Activated T-helper 1 cell treated with anti-CD3 and anti-CD28 coated beads, Interleukin-12 subunit alpha, Interleukin-12 subunit beta, Interleukin-2, Interleukin-4 antibody, amounts not matched to agents 30 ng/mL and 10 ng/mL and 1 ng/mL, durations not matched to agents 14 hours and 24 hours and 36 hours (primary cell): ENCODE data around the gene AMHR2. TPM values are rescaled to one million over a fixed set of nuclear protein-coding genes. Genes with fewer than 3 reads are reported as not detected.
A peak's percentile ranks its signal among the peaks of the same experiment; 100 is the strongest.
"Not testable (repeated sequence)": the region's sequence is repeated elsewhere in the genome, so short reads cannot be mapped to it uniquely, and the experiment has no call there.

ENCODE experiments used
- DNase-seq: peaks from one replicate; pipeline ENCODE4 v3.0.0; 2021; ENCODE audit warnings: low spot score
- H3K27ac Mint-ChIP-seq: one replicate; pipeline ENCODE4 v1.8.0; 2021; ENCODE audit warnings: mild to moderate bottlenecking, mixed read lengths
- H3K27me3 Mint-ChIP-seq: one replicate; pipeline ENCODE4 v1.8.0; 2022; ENCODE audit warnings: mild to moderate bottlenecking, moderate library complexity, mixed read lengths; ENCODE audit not compliant: insufficient read depth
- H3K36me3 Mint-ChIP-seq: one replicate; pipeline ENCODE4 v1.8.0; 2021; ENCODE audit warnings: low read depth, mixed read lengths
- H3K4me1 Mint-ChIP-seq: one replicate; pipeline ENCODE4 v1.8.0; 2021; ENCODE audit warnings: low read depth, mixed read lengths
- H3K4me3 Mint-ChIP-seq: one replicate; pipeline ENCODE4 v1.8.0; 2021; ENCODE audit warnings: mild to moderate bottlenecking, moderate library complexity, mixed read lengths
- H3K9me3 Mint-ChIP-seq: one replicate; pipeline ENCODE4 v1.8.0; 2021; ENCODE audit warnings: mixed read lengths
- intact Hi-C: fragments of 100-400 bp; cut with micrococcal nuclease; formaldehyde crosslinking; loops from one replicate; pipeline ENCODE4 v1.15.1; 2024
- total RNA-seq: library from RNA; stranded (reverse); gene quantifications from 2 replicates; pipeline ENCODE4 v1.2.3, GENCODE V29; 2022

The AMHR2 gene
- total RNA-seq, 1 donor from 2014 or later, result not detected

DNA sequence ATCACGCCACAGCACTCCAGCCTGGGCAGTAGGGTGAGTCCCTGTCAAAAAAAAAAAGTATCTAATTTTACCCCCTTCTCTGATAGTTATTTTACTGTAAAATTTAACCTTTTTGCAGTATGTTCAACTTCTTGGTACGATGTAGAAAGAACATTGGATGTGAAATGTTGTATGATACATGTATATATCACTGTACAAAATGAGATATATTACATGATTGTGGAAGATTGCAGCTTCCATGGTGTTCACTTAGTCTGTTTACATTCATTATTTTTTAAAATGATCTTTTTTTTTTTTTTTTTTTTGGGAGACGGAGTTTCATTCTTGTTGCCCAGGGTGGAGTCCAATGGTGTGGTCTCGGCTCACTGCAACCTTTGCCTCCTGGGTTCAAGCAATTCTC lies 34.7 kb upstream of the AMHR2 start:
- Mint-ChIP-seq H3K27me3 (no peaks in the 10 kb centered on the region), H3K4me1 (peaks cover 48% of the 10 kb centered on the region), H3K4me3 (no peak overlapping the region), H3K27ac (no peak overlapping the region), H3K36me3 (peaks cover 16% of the 10 kb centered on the region), H3K9me3 (no peaks in the 10 kb centered on the region)
- intact Hi-C loops, result no loop called here
- DNase-seq, result no peak

- Mint-ChIP-seq H3K27me3 (no peaks in the 10 kb centered on the region), H3K27ac (peak overlapping the region; percentile 20), H3K36me3 (peaks cover 13% of the 10 kb centered on the region), H3K4me3 (peak overlapping the region; percentile 31), H3K9me3 (no peaks in the 10 kb centered on the region), H3K4me1 (peaks cover 48% of the 10 kb centered on the region)
- DNase-seq, result no peak
- intact Hi-C loops, result no loop called here
Measured at GRCh38 chr12:53389702-53390101, 34.0 kb upstream of the AMHR2 start.

DNA sequence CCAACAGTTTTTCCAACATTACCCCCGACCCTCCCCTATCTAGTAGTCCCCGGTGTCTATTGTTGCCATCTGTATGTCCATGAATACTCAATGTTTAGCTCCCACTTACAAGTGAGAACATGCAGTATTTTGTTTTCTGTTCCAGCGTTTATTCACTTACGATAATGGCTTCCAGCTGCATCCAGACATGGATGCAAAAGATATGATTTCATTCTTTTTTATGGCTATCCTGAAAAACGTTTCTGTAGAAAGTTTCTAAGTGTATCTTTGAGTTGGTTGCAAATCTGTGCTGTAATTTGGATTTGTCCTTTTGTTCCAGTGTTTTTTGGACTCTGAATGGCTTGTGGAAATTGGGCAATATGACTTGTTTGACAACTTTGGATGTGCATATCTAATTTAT lies 31.9 kb upstream of the AMHR2 start:
- H3K4me1 Mint-ChIP-seq, result peaks cover 40% of the 10 kb centered on the region

GRCh38 chr12:53399896-53400295 lies 23.8 kb upstream of the AMHR2 start:
- intact Hi-C loops, result no loop called here
- DNase-seq, result no peak
- H3K27ac Mint-ChIP-seq, result no peak overlapping the region

More for the DNA sequence above, 31.9 kb upstream of the AMHR2 start:
- H3K27me3 Mint-ChIP-seq, result no peaks in the 10 kb centered on the region
- no peaks in the 10 kb centered on the region for H3K9me3 Mint-ChIP-seq
- intact Hi-C loops, result no loop called here
- peaks cover 13% of the 10 kb centered on the region for H3K36me3 Mint-ChIP-seq
- H3K27ac Mint-ChIP-seq, result no peak overlapping the region
- no peak for DNase-seq
- no peak overlapping the region for H3K4me3 Mint-ChIP-seq

DNA sequence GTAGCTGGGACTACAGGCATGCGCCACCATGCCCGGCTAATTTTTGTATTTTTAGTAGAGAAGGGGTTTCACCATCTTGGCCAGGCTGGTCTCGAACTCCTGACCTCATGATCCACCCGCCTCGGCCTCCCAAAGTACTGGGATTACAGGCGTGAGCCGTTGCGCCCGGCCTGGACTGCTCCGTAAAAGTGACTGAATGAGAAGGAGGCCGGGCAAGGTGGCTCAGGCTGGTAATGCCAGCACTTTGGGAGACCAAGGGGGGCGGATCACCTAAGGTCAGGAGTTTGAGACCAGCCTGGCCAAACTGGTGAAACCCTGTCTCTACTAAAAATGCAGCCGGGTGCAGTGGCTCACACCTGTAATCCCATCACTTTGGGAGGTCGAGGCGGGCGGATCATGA lies 21.3 kb upstream of the AMHR2 start:
- DNase-seq, H3K4me1 Mint-ChIP-seq, H3K4me3 Mint-ChIP-seq, intact Hi-C loops, H3K9me3 Mint-ChIP-seq, H3K27me3 Mint-ChIP-seq, H3K27ac Mint-ChIP-seq: not testable (repeated sequence)
- peaks cover 11% of the 10 kb centered on the region for H3K36me3 Mint-ChIP-seq

More at GRCh38 chr12:53399896-53400295, 23.8 kb upstream of the AMHR2 start:
- Mint-ChIP-seq H3K36me3 (peaks cover 11% of the 10 kb centered on the region), H3K27me3 (no peaks in the 10 kb centered on the region), H3K4me3 (no peak overlapping the region), H3K4me1 (peaks cover 6% of the 10 kb centered on the region), H3K9me3 (no peaks in the 10 kb centered on the region)

DNA sequence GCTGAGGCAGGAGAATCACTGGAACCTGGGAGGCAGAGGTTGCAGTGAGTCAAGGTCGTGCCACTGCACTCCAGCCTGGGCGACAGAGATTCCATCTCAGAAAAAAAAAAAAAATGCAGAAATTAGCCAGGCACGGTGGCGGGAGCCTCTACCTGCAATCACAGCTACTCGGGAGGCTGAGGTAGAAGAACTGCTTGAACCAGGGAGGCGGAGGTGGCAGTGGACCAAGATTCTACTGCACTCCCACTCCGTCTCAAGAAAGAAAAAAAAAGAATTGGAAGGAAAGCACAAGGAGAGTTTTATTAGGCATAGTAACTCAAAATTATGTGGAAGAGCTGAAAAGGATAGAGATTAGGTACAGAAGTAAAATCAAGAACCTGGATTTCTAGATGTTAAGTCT lies 20.8 kb upstream of the AMHR2 start:
- H3K9me3 Mint-ChIP-seq, result no peaks in the 10 kb centered on the region
- H3K4me3 Mint-ChIP-seq, result no peak overlapping the region
- intact Hi-C loops, result no loop called here
- no peak for DNase-seq
- peaks cover 3% of the 10 kb centered on the region for H3K4me1 Mint-ChIP-seq
- peaks cover 11% of the 10 kb centered on the region for H3K36me3 Mint-ChIP-seq
- no peak overlapping the region for H3K27ac Mint-ChIP-seq
- peaks cover 2% of the 10 kb centered on the region for H3K27me3 Mint-ChIP-seq

- no peak for DNase-seq
- H3K4me3 Mint-ChIP-seq, result no peak overlapping the region
- intact Hi-C loops, result no loop called here
- no peaks in the 10 kb centered on the region for H3K27me3 Mint-ChIP-seq
- H3K4me1 Mint-ChIP-seq, result peaks cover 26% of the 10 kb centered on the region
- H3K27ac Mint-ChIP-seq, result no peak overlapping the region
- H3K36me3 Mint-ChIP-seq, result peaks cover 37% of the 10 kb centered on the region
- no peaks in the 10 kb centered on the region for H3K9me3 Mint-ChIP-seq
Measured at GRCh38 chr12:53410951-53411350, 12.7 kb upstream of the AMHR2 start.

DNA sequence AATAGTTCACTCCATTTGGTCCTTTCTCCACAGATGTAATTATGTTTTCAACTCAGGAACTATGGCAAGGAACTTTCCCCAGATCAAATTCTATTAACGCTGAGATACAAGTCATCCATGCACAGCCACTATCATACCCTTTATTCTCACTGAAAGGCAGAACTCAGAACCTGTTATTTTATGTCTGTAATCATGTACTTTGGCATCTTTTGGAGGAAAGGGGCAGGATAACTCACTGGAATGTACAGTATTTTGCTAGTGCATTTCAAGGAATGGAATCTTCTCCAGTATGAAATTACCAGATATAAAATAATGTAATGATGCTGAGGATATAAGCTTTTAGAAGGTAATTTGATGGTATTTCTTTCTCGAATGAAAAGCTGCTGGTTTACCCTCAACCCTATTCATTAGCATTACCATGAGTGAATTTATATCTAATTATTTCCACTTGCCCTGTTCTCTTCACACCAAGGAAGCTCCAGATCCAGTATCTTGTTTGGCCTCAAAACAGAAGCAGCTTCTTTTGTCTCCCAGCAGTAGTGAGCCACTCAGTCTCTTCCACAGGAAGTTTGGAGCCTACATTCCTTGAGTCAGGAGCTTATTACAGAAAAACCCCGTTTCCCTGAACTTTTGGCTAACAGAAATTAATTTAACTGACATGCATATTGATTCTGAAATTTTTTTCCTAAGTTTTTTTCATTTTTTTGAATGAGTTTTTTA lies 10.0 kb upstream of the AMHR2 start:
- H3K27me3 Mint-ChIP-seq, result no peaks in the 10 kb centered on the region
- H3K27ac Mint-ChIP-seq, result peak overlapping the region; percentile 26
- peak overlapping the region; percentile 4 for H3K4me3 Mint-ChIP-seq
- peaks cover 34% of the 10 kb centered on the region for H3K36me3 Mint-ChIP-seq
- no peak for DNase-seq
- H3K4me1 Mint-ChIP-seq, result peaks cover 34% of the 10 kb centered on the region
- intact Hi-C loops, result loop anchor here (1.0 kb wide), 1 partner anchor 8 kb away; no protein-coding TSS in a partner anchor
- H3K9me3 Mint-ChIP-seq, result no peaks in the 10 kb centered on the region

- Mint-ChIP-seq H3K9me3 (no peaks in the 10 kb centered on the region), H3K4me1 (peaks cover 38% of the 10 kb centered on the region), H3K36me3 (peaks cover 28% of the 10 kb centered on the region), H3K27ac (peak overlapping the region; percentile 36), H3K4me3 (no peak overlapping the region), H3K27me3 (no peaks in the 10 kb centered on the region)
- DNase-seq, result no peak
- intact Hi-C loops, result no loop called here
Measured at GRCh38 chr12:53414756-53415417, 8.8 kb upstream of the AMHR2 start.

DNA sequence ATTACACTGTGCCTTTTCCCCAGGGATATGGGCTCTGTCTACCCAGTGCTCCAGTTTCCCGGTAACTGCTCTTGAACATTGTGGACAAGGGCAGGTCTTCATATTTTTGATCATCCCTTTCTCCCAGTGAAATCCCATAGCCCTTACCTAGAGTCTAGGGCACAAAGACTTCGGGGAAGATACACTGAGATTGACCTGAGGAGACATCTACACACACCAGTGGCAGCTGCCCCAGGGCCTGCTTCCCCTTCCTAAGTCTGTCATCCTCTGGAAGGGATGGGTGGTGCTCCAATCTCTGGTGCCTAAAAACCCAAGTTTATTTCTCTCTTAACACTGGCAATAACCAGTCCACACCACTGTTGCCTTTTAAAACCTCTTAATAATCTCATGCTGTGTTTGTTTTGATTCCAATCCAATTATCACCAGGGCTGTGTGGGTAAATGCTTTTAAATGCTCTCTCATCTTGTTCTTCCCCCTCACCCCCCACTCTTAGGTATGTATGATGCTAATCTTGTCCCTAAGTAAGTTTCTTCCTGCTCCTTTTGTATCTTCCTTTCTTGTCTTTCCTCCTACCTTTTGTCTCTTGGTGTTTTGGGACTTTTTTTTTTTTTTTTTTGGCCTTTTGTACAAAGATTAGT lies 7.8 kb upstream of the AMHR2 start:
- H3K9me3 Mint-ChIP-seq, intact Hi-C loops, DNase-seq, H3K27me3 Mint-ChIP-seq, H3K4me3 Mint-ChIP-seq: not testable (repeated sequence)
- Mint-ChIP-seq H3K36me3 (peaks cover 23% of the 10 kb centered on the region), H3K4me1 (peaks cover 38% of the 10 kb centered on the region), H3K27ac (peak overlapping the region; percentile 61)

GRCh38 chr12:53417291-53417816 lies 6.3 kb upstream of the AMHR2 start:
- peak overlapping the region; percentile 44 for H3K4me3 Mint-ChIP-seq
- intact Hi-C loops, DNase-seq: not testable (repeated sequence)

GRCh38 chr12:53418221-53418620 lies 5.4 kb upstream of the AMHR2 start:
- peak overlapping the region; percentile 11 for H3K27ac Mint-ChIP-seq
- H3K4me1 Mint-ChIP-seq, result peaks cover 30% of the 10 kb centered on the region
- no peaks in the 10 kb centered on the region for H3K9me3 Mint-ChIP-seq
- peaks cover 8% of the 10 kb centered on the region for H3K36me3 Mint-ChIP-seq
- no peak overlapping the region for H3K4me3 Mint-ChIP-seq
- intact Hi-C loops, result no loop called here
- no peak for DNase-seq
- peaks cover 2% of the 10 kb centered on the region for H3K27me3 Mint-ChIP-seq

More at GRCh38 chr12:53417291-53417816, 6.3 kb upstream of the AMHR2 start:
- H3K4me1 Mint-ChIP-seq, result peaks cover 39% of the 10 kb centered on the region
- not testable (repeated sequence) for H3K9me3 Mint-ChIP-seq, H3K27me3 Mint-ChIP-seq
- H3K36me3 Mint-ChIP-seq, result peaks cover 15% of the 10 kb centered on the region
- H3K27ac Mint-ChIP-seq, result peak overlapping the region; percentile 78

GRCh38 chr12:53419756-53420155 lies 3.9 kb upstream of the AMHR2 start:
- H3K4me1 Mint-ChIP-seq, result peaks cover 20% of the 10 kb centered on the region
- DNase-seq, result no peak
- no peak overlapping the region for H3K27ac Mint-ChIP-seq
- H3K27me3 Mint-ChIP-seq, result peaks cover 2% of the 10 kb centered on the region
- peaks cover 4% of the 10 kb centered on the region for H3K36me3 Mint-ChIP-seq
- no peak overlapping the region for H3K4me3 Mint-ChIP-seq
- intact Hi-C loops, result loop anchor here (10.0 kb wide), 1 partner anchor 265 kb away; no protein-coding TSS in a partner anchor
- H3K9me3 Mint-ChIP-seq, result no peaks in the 10 kb centered on the region
